ENCODE measurements around the gene TBX15.

Gene TBX15

GRCh38 chr1:118842452-118843201 lies 145.5 kb downstream of the TBX15 start:
- in situ Hi-C loops (cut with MboI; ENCODE audit: low sequenced_read_pairs, unreplicated experiment), result loop anchor here (10.0 kb wide), 1 partner anchor 58 kb away; no protein-coding TSS in a partner anchor
- DNase-seq (ENCODE audit: low spot score), result no peak
- no peak for TF ChIP-seq CTCF (IDR thresholded peaks at IDR 0.05; ENCODE audit: borderline replicate concordance, control extremely low read depth, extremely low read depth, insufficient read depth, missing control alignments)

GRCh38 chr1:118841521-118841920 lies 146.6 kb downstream of the TBX15 start:
- no peak for TF ChIP-seq CTCF (IDR thresholded peaks at IDR 0.05; ENCODE audit: borderline replicate concordance, control extremely low read depth, extremely low read depth, insufficient read depth, missing control alignments)
- DNase-seq (ENCODE audit: low spot score), result no peak
- in situ Hi-C loops (cut with MboI; ENCODE audit: low sequenced_read_pairs, unreplicated experiment), result loop anchor here (10.0 kb wide), 1 partner anchor 57 kb away; no protein-coding TSS in a partner anchor

Measured in GM13976 (cell line).